ENCODE results near the gene EGLN1.

The EGLN1 gene

DNA sequence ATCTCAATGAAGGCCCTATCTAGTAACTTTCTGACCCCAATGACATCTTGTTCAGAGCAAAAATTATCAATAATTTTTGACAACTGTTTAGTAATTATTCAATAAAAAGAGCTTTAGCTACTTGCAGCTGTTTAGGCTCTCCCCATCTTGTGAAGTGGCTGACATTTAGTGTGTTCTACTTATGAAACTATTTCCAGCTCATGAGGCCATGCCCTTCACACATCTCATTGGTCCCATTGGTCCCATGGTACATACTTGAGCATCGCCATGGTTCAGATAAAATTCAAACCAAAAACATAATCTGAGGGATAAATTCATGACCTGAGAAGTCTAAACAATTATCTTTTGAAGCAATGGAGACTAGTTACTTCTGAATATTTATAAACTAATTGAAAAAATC is 59.8 kb downstream of the EGLN1 start:
- TF ChIP-seq, protein P1, sequence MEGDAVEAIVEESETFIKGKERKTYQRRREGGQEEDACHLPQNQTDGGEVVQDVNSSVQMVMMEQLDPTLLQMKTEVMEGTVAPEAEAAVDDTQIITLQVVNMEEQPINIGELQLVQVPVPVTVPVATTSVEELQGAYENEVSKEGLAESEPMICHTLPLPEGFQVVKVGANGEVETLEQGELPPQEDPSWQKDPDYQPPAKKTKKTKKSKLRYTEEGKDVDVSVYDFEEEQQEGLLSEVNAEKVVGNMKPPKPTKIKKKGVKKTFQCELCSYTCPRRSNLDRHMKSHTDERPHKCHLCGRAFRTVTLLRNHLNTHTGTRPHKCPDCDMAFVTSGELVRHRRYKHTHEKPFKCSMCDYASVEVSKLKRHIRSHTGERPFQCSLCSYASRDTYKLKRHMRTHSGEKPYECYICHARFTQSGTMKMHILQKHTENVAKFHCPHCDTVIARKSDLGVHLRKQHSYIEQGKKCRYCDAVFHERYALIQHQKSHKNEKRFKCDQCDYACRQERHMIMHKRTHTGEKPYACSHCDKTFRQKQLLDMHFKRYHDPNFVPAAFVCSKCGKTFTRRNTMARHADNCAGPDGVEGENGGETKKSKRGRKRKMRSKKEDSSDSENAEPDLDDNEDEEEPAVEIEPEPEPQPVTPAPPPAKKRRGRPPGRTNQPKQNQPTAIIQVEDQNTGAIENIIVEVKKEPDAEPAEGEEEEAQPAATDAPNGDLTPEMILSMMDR (conservative IDR thresholded peaks at IDR 0.05; ENCODE audit: low read length): no peak

DNA sequence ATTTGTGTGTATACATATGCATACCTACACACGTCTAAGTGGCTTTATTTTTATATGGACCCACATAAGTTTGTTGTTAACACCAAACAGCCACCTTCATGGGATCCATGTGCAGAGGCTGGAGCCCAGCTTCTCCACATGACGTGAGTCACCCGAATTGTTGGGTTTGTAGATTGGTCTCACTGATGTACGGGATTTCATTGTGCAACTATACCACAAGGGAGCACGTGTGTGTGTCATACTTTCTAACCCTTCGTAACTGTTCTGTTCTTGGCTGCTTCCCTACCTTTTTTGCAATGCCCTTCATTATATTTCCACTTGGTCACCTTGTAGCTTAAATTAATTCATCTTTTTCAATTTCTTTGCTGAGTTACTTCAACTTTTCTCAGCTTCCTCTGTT is 63.0 kb downstream of the EGLN1 start:
- DNase-seq (ENCODE audit: low read depth): peak; percentile 95
- no peak overlapping the region for H3K4me3 ChIP-seq (ENCODE audit: low read length)
- TF ChIP-seq, protein P1 (conservative IDR thresholded peaks at IDR 0.05; ENCODE audit: low read length): no peak

More for the DNA sequence above, 59.8 kb downstream of the EGLN1 start:
- H3K4me3 ChIP-seq (ENCODE audit: low read length): no peak overlapping the region
- DNase-seq (ENCODE audit: low read depth): no peak

DNA sequence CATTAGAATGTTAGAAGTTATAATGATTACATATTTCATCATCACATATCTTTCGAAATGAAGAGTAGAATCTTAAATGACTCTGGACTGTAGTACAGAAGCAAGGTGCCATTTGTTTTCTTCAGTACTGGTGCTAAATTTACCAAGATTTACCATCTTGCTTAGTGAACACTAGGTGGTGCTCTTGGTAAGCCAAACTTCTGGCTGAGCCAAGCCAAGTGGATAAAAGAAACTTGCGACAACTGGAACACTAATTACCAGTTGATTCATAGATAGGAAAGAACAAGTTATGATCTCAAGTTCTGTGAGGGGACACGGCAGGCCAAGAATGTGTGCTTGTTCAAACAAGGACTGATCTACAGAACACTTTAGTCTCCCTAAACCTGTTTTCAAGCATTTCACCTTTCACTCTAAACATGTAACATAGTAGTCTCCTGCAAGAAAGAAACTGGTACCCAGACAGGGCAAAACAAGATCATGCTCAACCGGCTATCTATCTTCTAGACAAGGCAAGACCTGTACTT is 64.2 kb downstream of the EGLN1 start:
- peak; percentile 78 for DNase-seq (ENCODE audit: low read depth)
- TF ChIP-seq, protein P1 (conservative IDR thresholded peaks at IDR 0.05; ENCODE audit: low read length): peak; percentile 84
- no peak overlapping the region for H3K4me3 ChIP-seq (ENCODE audit: low read length)

DNA sequence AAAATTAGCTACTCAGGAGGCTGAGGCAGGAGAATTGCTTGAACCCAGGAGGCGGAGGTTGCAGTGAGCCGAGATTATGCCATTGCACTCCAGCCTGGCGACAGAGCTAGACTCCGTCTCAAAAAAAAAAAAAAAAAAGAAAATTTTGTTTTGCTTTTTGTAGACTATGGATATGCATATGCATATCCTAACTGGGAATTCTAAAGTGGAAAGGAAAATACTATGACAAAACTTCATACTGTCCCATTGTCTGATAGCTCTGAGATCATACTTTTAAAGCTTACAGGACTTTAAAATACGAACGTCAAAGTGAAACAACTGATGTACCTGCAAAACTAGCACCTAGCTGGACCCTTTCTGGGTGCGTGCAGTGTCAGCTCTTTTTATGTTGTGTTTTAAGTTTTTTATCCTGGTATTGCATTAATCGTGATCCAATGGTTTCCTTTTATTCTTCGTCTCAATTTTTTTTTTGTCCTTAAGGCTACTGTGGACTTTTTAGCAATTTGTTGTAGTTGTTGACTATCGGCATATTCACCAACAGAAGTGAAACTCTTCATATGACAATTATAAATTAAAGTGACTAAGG is 64.8 kb downstream of the EGLN1 start:
- no peak overlapping the region for H3K4me3 ChIP-seq (ENCODE audit: low read length)
- TF ChIP-seq, protein P1 (conservative IDR thresholded peaks at IDR 0.05; ENCODE audit: low read length): no peak
- DNase-seq (ENCODE audit: low read depth): no peak

DNA sequence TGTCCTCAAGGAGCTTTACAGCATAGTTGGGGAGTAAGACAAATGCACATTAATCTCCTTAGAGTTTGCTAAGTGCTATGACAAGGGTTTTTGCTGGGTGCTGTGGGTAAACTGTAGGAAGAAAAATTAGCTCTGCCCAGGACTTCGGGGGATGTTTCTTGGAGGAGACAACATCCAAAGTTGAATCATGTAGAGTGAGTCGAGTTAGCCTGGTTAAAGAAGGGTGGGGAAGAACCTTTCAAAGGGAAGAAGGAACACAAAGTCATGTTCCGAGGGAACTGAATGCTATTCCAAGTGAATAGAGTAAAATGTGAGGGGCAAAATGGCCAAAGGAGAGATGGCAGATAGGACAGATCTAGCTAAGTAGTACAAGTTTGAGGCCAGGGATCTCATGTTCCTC is 66.9 kb downstream of the EGLN1 start:
- no peak overlapping the region for H3K4me3 ChIP-seq (ENCODE audit: low read length)
- DNase-seq (ENCODE audit: low read depth): no peak
- TF ChIP-seq, protein P1 (conservative IDR thresholded peaks at IDR 0.05; ENCODE audit: low read length): no peak

DNA sequence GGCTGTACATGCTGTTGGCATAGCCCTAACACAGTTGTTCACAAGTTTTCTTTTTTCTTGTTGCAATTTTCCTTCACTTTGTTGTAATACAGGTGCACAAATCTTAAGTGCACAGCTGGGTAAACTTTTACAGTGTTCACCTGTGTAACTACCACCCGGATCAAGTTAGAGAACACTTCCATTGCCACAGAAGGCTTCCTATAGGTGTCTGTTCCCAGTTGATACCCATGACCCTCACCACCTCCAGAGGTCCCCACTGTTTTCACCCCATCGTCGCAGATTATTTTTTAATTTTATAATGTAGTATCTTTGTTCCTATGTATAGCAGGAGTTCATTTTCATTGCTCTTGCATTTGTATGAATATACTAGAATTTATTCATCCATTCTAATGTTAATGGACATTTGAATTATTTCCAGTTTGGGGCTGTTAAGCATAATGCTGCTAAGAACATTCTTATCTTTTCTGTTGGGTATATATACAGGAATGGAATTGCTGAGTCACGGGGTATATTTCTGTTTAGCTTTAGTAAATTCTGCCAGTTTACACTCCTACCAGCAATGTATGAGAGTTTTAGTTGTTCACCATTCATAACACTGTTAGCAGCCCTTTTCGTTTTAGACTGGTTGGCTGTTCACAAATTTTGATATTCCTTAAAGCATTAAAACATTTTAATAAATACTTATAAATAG is 67.6 kb downstream of the EGLN1 start:
- TF ChIP-seq, protein P1 (conservative IDR thresholded peaks at IDR 0.05; ENCODE audit: low read length): no peak
- no peak for DNase-seq (ENCODE audit: low read depth)
- H3K4me3 ChIP-seq (ENCODE audit: low read length): no peak overlapping the region

DNA sequence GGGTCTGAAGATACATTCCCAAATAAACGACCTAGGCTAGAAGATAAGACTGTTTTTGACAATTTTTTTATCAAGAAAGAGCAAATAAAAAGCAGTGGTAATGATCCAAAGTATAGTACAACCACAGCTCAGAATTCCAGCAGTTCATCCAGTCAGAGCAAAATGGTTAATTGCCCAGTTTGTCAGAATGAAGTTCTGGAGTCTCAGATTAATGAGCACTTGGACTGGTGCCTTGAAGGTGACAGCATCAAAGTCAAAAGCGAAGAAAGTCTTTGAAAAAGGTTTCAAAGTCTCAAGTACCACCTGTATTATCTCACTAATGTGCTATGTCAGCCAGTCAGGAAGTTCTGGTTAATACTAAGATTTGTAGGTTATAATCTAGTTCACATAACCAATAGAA is 69.0 kb downstream of the EGLN1 start:
- TF ChIP-seq, protein P1 (conservative IDR thresholded peaks at IDR 0.05; ENCODE audit: low read length): no peak

More for the DNA sequence above, 69.0 kb downstream of the EGLN1 start:
- DNase-seq (ENCODE audit: low read depth): no peak
- H3K4me3 ChIP-seq (ENCODE audit: low read length): no peak overlapping the region

Measured in AG10803 (cell line).